IMR-90 (cell line): Measurements from ENCODE around the gene DOHH. TPM values are rescaled to one million over a fixed set of nuclear protein-coding genes. Genes with fewer than 3 reads are reported as not detected.

Source experiments
- ATAC-seq: fragments of 200-7000 bp; cut with Tn5 transposase; 2 replicates; pipeline ENCODE4 v1.9.1; 2020; ENCODE audit warnings: low read depth, mild to moderate bottlenecking, moderate library complexity
- BruUV-seq: library from RNA; stranded (reverse); fragments of 400-500 nt; replicated peaks from 2 replicates; lab custom pipeline; 2021; lab: Mats Ljungman, UMichigan
- CTCF ChIA-PET: fragments of 300-600 bp; formaldehyde crosslinking; extraction: SDS; loops from one replicate; lab custom pipeline; 2021; ENCODE audit warnings: antibody characterized with exemption; lab: Yijun Ruan, JAX
- POLR2A ChIA-PET: fragments of 300-600 bp; sonication (Branson Sonifier 250); formaldehyde crosslinking; loops from one replicate; lab custom pipeline; 2022; ENCODE audit warnings: antibody characterized with exemption; ENCODE audit not compliant: unreplicated experiment; lab: Charles Lee
- DNase-seq: peaks from one replicate; pipeline ENCODE4 v3.0.0; 2013
- H2AFZ ChIP-seq: replicated peaks from 2 replicates; pipeline ENCODE3; 2013; ENCODE audit warnings: low read length, mild to moderate bottlenecking; ENCODE audit not compliant: poor library complexity
- H2AK5ac ChIP-seq: 2 replicates; pipeline ENCODE4 v1.6.1; 2013; ENCODE audit warnings: low read depth, low read length, inconsistent platforms
- H2AK9ac ChIP-seq: replicated peaks from 2 replicates; pipeline ENCODE3; 2013; ENCODE audit warnings: mild to moderate bottlenecking, low read depth, low read length, moderate library complexity; ENCODE audit not compliant: poor library complexity
- H2BK120ac ChIP-seq: 2 replicates; pipeline ENCODE4 v1.6.1; 2013; ENCODE audit warnings: low read depth, low read length, inconsistent platforms
- H2BK15ac ChIP-seq: 3 replicates; pipeline ENCODE4 v1.6.1; 2013; ENCODE audit warnings: low read depth, low read length, inconsistent platforms
- H2BK20ac ChIP-seq: 2 replicates; pipeline ENCODE4 v1.6.1; 2013; ENCODE audit warnings: low read depth, mild to moderate bottlenecking, inconsistent platforms, low read length, moderate library complexity
- H2BK5ac ChIP-seq: 2 replicates; pipeline ENCODE4 v1.6.1; 2013; ENCODE audit warnings: mild to moderate bottlenecking, low read depth, low read length, inconsistent platforms; ENCODE audit not compliant: poor library complexity, severe bottlenecking
- H3K14ac ChIP-seq: replicated peaks from 2 replicates; pipeline ENCODE4 v1.6.1; 2013; ENCODE audit warnings: low read depth, low read length, inconsistent platforms
- H3K18ac ChIP-seq: 2 replicates; pipeline ENCODE4 v1.6.1; 2013; ENCODE audit warnings: low read depth, low read length, control low read depth
- H3K23ac ChIP-seq: 2 replicates; pipeline ENCODE4 v1.6.1; 2013; ENCODE audit warnings: low read depth, low read length, inconsistent platforms
- H3K27ac ChIP-seq: 2 replicates; pipeline ENCODE4 v1.5.1; 2013; ENCODE audit warnings: mild to moderate bottlenecking, control low read depth, low read length; ENCODE audit not compliant: insufficient read depth
- H3K27me3 ChIP-seq: 2 replicates; pipeline ENCODE4 v1.6.1; 2013; ENCODE audit warnings: low read length; ENCODE audit not compliant: control insufficient read depth, insufficient read depth
- H3K36me3 ChIP-seq: 2 replicates; pipeline ENCODE4 v1.6.1; 2013; ENCODE audit warnings: low read length, mixed read lengths; ENCODE audit not compliant: control insufficient read depth, insufficient read depth
- H3K4ac ChIP-seq: 2 replicates; pipeline ENCODE4 v1.6.1; 2013; ENCODE audit warnings: low read depth, low read length, inconsistent platforms
- H3K4me1 ChIP-seq: 2 replicates; pipeline ENCODE4 v1.6.1; 2013; ENCODE audit warnings: low read length, mixed read lengths; ENCODE audit not compliant: control insufficient read depth, insufficient read depth
- H3K4me2 ChIP-seq: 2 replicates; pipeline ENCODE4 v1.6.1; 2013; ENCODE audit warnings: low read depth, mild to moderate bottlenecking, control low read depth, low read length, moderate library complexity
- H3K4me3 ChIP-seq: 2 replicates; pipeline ENCODE4 v1.5.1; 2013; ENCODE audit warnings: low read depth, mild to moderate bottlenecking, control low read depth, low read length, moderate library complexity; ENCODE audit not compliant: insufficient read depth
- H3K56ac ChIP-seq: 2 replicates; pipeline ENCODE4 v1.6.1; 2013; ENCODE audit warnings: low read length, inconsistent platforms; ENCODE audit not compliant: insufficient read depth; ENCODE audit errors: extremely low read depth
- H3K79me1 ChIP-seq, 2 experiments: 2 replicates each; pipeline ENCODE4 v1.6.1; 2013; ENCODE audit warnings: low read length in 2 of 2, inconsistent platforms in 1 of 2, low read depth in 1 of 2
- H3K9ac ChIP-seq: 2 replicates; pipeline ENCODE4 v1.6.1; 2013; ENCODE audit warnings: low read depth, low read length, control low read depth
- H3K9me1 ChIP-seq: 2 replicates; pipeline ENCODE4 v1.6.1; 2013; ENCODE audit warnings: low read length, inconsistent platforms; ENCODE audit not compliant: insufficient read depth
- H3K9me3 ChIP-seq: 2 replicates; pipeline ENCODE4 v1.6.1; 2013; ENCODE audit warnings: low read length; ENCODE audit not compliant: control insufficient read depth, insufficient read depth
- H4K20me1 ChIP-seq: 2 replicates; pipeline ENCODE4 v1.6.1; 2013; ENCODE audit warnings: low read length, inconsistent platforms; ENCODE audit not compliant: insufficient read depth
- H4K5ac ChIP-seq: 2 replicates; pipeline ENCODE4 v1.6.1; 2013; ENCODE audit warnings: mild to moderate bottlenecking, low read depth, low read length, control low read depth
- H4K8ac ChIP-seq, 2 experiments: 2 replicates each; pipeline ENCODE4 v1.6.1; 2013; ENCODE audit warnings: low read depth in 2 of 2, low read length in 2 of 2, control low read depth in 1 of 2, inconsistent platforms in 1 of 2
- H4K91ac ChIP-seq: 2 replicates; pipeline ENCODE4 v1.6.1; 2013; ENCODE audit warnings: low read depth, low read length, inconsistent platforms; ENCODE audit not compliant: insufficient read depth
- BHLHE40 ChIP-seq: fragments of 150-350 bp; IDR thresholded peaks from 2 replicates; pipeline ENCODE4 v1.6.1; 2016; ENCODE audit warnings: mild to moderate bottlenecking, low read depth, low read length
- CHD1 ChIP-seq: IDR thresholded peaks from 2 replicates; pipeline ENCODE4 v1.6.1; 2012; ENCODE audit warnings: low read depth, low read length, improper control_type of control experiment
- FOS ChIP-seq: fragments of 150-350 bp; IDR thresholded peaks from 2 replicates; pipeline ENCODE4 v1.6.1; 2016; ENCODE audit warnings: low read depth, low read length
- MAFK ChIP-seq: IDR thresholded peaks from 2 replicates; pipeline ENCODE4 v1.6.1; 2012; ENCODE audit warnings: low read depth, low read length, improper control_type of control experiment
- MAZ ChIP-seq: IDR thresholded peaks from 2 replicates; pipeline ENCODE4 v1.6.1; 2012; ENCODE audit warnings: low read depth, mild to moderate bottlenecking, low read length, improper control_type of control experiment, moderate library complexity, borderline replicate concordance
- RAD21 ChIP-seq: IDR thresholded peaks from 2 replicates; pipeline ENCODE4 v1.6.1; 2012; ENCODE audit warnings: low read length, improper control_type of control experiment
- RCOR1 ChIP-seq: IDR thresholded peaks from 2 replicates; pipeline ENCODE4 v1.6.1; 2012; ENCODE audit warnings: mild to moderate bottlenecking, low read length, improper control_type of control experiment; ENCODE audit not compliant: insufficient replicate concordance
- WGBS, 2 experiments: methylation state at CpG; one replicate each; pipeline versions ENCODE4 v1.1.5 to v1.1.7; 2013; ENCODE audit warnings: missing lambda C conversion rate in 2 of 2; ENCODE audit not compliant: insufficient read length in 1 of 2; ENCODE audit errors: extremely low coverage in 2 of 2; 5-methylcytosine and 5-hydroxymethylcytosine counted together
- dilution Hi-C: fragments of 300-500 bp; cut with HindIII; formaldehyde crosslinking; loops from one replicate; pipeline ENCODE4 v1.14.3; 2018; ENCODE audit warnings: low sequenced_read_pairs; ENCODE audit not compliant: unreplicated experiment
- in situ Hi-C: fragments of 300-500 bp; cut with MboI; formaldehyde crosslinking; loops from 3 replicates; pipeline ENCODE4 v1.14.3; 2019; ENCODE audit warnings: low sequenced_read_pairs, inconsistent platforms, mixed read lengths
- intact Hi-C: fragments of 100-400 bp; cut with micrococcal nuclease; formaldehyde crosslinking; loops from 2 replicates; pipeline ENCODE4 v1.10.0; 2022
- polyA plus RNA-seq, 3 experiments: library from polyadenylated mRNA; depleted of rRNA; stranded (reverse); fragments of >200 nt; gene quantifications; 2 replicates each; pipeline ENCODE4 v1.2.3, GENCODE V29; 2012; ENCODE audit warnings: low replicate concordance in 1 of 3
- total RNA-seq: library from RNA; depleted of rRNA; stranded (reverse); fragments of >200 nt; gene quantifications from 2 replicates; pipeline ENCODE4 v1.2.3, GENCODE V29; 2012
- TF ChIP-seq, protein P1 (sequence below): fragments of 150-350 bp; IDR thresholded peaks from 2 replicates; pipeline ENCODE4 v1.6.1; 2017; ENCODE audit warnings: mild to moderate bottlenecking, antibody characterized with exemption, low read length, low read depth

Gene DOHH
- total and polyA plus RNA-seq, 2 of the 4 experiments (the other 2 are of a cell fraction): 3.2 to 9.2 TPM

GRCh38 chr19:3462991-3463713 lies 37.3 kb downstream of the DOHH start:
- POLR2A ChIA-PET: no interaction called here
- H4K5ac ChIP-seq: no peak overlapping the region
- in situ Hi-C loops (no loop called here), dilution Hi-C loops (no loop called here), intact Hi-C loops (no loop called here)
- H3K4me1 ChIP-seq: peaks cover 16% of the 10 kb centered on the region
- TF ChIP-seq BHLHE40: no peak
- no peak for TF ChIP-seq RAD21
- no peak for TF ChIP-seq RCOR1
- TF ChIP-seq CHD1: no peak
- no peak for TF ChIP-seq FOS
- no peak for TF ChIP-seq MAZ
- TF ChIP-seq MAFK: no peak
- TF ChIP-seq, protein P1, sequence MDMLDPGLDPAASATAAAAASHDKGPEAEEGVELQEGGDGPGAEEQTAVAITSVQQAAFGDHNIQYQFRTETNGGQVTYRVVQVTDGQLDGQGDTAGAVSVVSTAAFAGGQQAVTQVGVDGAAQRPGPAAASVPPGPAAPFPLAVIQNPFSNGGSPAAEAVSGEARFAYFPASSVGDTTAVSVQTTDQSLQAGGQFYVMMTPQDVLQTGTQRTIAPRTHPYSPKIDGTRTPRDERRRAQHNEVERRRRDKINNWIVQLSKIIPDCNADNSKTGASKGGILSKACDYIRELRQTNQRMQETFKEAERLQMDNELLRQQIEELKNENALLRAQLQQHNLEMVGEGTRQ: no peak
- H3K27ac ChIP-seq: no peak overlapping the region
- H2BK5ac ChIP-seq: no peak overlapping the region
- H3K4me3 ChIP-seq: no peak overlapping the region
- no peak overlapping the region for H2BK120ac ChIP-seq
- no peak overlapping the region for H4K91ac ChIP-seq
- peaks cover 26% of the 10 kb centered on the region for H3K36me3 ChIP-seq
- H4K20me1 ChIP-seq: peaks cover 33% of the 10 kb centered on the region
- WGBS, 2 experiments: 90% methylated on average over 8 of the region's 58 CpGs; no CpG with 5 or more reads in 1 of the 2 experiments
- CTCF ChIA-PET: no interaction called here
- no peak overlapping the region for H3K14ac ChIP-seq
- H2BK15ac ChIP-seq: no peak overlapping the region
- no peak overlapping the region for H3K18ac ChIP-seq
- H4K8ac ChIP-seq: no peak overlapping the region
- no peak overlapping the region for H2AK5ac ChIP-seq
- peaks cover 6% of the 10 kb centered on the region; the same call in 1 of the 2 replicates for H3K9me1 ChIP-seq
- no peak overlapping the region for H3K56ac ChIP-seq
- ATAC-seq (no peak), DNase-seq (no peak)
- H2AFZ ChIP-seq: no peak overlapping the region
- no peak overlapping the region for H3K4me2 ChIP-seq
- no peak overlapping the region for H2AK9ac ChIP-seq
- H2BK20ac ChIP-seq: no peak overlapping the region
- no peak overlapping the region for H3K9ac ChIP-seq
- H3K4ac ChIP-seq: no peak overlapping the region
- no peaks in the 10 kb centered on the region for H3K27me3 ChIP-seq
- no peaks in the 10 kb centered on the region for H3K9me3 ChIP-seq
- no peak overlapping the region for H3K23ac ChIP-seq
- peaks cover 22 to 64% of the 10 kb centered on the region in 2 experiments for H3K79me1 ChIP-seq
- no TSS peak for BruUV-seq
